Body of pancreas (tissue), 4 donors: ENCODE results near the gene N4BP2.

Experiments used
- CTCF ChIP-seq, 7 experiments: fragments of 450-650 bp in 4 of 7; fragments of 200-600 bp in 3 of 7; sonication (generic) in 3 of 7; IDR thresholded peaks; one replicate each; pipeline ENCODE4 v1.5.1; 2016 to 2019; ENCODE audit warnings: antibody characterized with exemption in 7 of 7
- POLR2A ChIP-seq, 3 donors: fragments of 450-650 bp; IDR thresholded peaks; one replicate each; pipeline ENCODE4 v1.6.1; 2016; ENCODE audit warnings: antibody characterized with exemption in 3 of 3, mild to moderate bottlenecking in 2 of 3

GRCh38 chr4:40176602-40177001 is 120.0 kb downstream of the N4BP2 start:
- TF ChIP-seq POLR2A (IDR thresholded peaks at IDR 0.05) (no peak), CTCF (IDR thresholded peaks at IDR 0.05) (no peak)
